Measurements from ENCODE around the gene BTBD18. TPM values are rescaled to one million over a fixed set of nuclear protein-coding genes. Genes with fewer than 3 reads are reported as not detected.

Gene BTBD18
- total RNA-seq, 1 donor from 2014 or later, result not detected

GRCh38 chr11:57776577-57777210 is 25.1 kb upstream of the BTBD18 start:
- no peak overlapping the region for H3K4me3 Mint-ChIP-seq
- POLR2A ChIA-PET, result interaction anchor here (1.0 kb wide), 1 partner anchor 8 kb away, joined by 3 read pairs; no protein-coding TSS in a partner anchor
- intact Hi-C loops (cut with micrococcal nuclease), result no loop called here
- H3K27me3 Mint-ChIP-seq, result no peaks in the 10 kb centered on the region
- TF ChIP-seq, protein P1, sequence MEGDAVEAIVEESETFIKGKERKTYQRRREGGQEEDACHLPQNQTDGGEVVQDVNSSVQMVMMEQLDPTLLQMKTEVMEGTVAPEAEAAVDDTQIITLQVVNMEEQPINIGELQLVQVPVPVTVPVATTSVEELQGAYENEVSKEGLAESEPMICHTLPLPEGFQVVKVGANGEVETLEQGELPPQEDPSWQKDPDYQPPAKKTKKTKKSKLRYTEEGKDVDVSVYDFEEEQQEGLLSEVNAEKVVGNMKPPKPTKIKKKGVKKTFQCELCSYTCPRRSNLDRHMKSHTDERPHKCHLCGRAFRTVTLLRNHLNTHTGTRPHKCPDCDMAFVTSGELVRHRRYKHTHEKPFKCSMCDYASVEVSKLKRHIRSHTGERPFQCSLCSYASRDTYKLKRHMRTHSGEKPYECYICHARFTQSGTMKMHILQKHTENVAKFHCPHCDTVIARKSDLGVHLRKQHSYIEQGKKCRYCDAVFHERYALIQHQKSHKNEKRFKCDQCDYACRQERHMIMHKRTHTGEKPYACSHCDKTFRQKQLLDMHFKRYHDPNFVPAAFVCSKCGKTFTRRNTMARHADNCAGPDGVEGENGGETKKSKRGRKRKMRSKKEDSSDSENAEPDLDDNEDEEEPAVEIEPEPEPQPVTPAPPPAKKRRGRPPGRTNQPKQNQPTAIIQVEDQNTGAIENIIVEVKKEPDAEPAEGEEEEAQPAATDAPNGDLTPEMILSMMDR (IDR thresholded peaks at IDR 0.05), result no peak
- H3K9me3 Mint-ChIP-seq, result no peaks in the 10 kb centered on the region
- CTCF ChIA-PET, result interaction anchor here (1.2 kb wide), 1 partner anchor 8 kb away, joined by 3 read pairs; no protein-coding TSS in a partner anchor
- DNase-seq (no peak), ATAC-seq (ENCODE audit: low read depth) (no peak)
- H3K36me3 Mint-ChIP-seq (ENCODE audit: low read depth), result peaks cover 3% of the 10 kb centered on the region
- no peak overlapping the region for H3K27ac Mint-ChIP-seq
- peaks cover 44% of the 10 kb centered on the region for H3K4me1 Mint-ChIP-seq

DNA sequence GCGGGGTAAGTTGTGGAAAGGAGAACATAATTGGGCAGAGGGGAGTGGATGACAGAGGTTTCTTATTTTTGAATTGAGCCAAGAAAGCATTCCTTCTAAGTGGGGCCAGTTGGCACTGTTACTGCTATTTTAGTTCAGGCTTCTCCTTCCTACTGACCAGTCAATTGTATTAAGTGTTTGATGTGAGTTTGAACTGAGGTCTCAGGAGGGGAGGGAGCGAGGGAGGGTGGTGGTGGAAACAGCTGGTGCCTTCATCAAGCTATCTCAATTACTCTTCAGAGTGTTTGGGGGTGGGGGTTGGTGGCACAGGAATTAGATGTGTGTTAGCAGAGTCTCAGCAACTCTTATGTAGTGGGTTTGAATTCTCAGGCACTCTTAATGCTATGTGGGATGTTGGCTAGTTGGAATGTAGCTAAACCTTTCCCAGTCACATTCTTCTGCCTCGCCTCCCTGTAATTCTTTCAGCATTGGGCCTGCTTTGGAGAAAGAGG is 24.5 kb upstream of the BTBD18 start:
- H3K4me3 Mint-ChIP-seq, result no peak overlapping the region
- H3K9me3 Mint-ChIP-seq, result no peaks in the 10 kb centered on the region
- H3K4me1 Mint-ChIP-seq, result peaks cover 42% of the 10 kb centered on the region
- TF ChIP-seq, protein P1 (IDR thresholded peaks at IDR 0.05), result no peak
- H3K27me3 Mint-ChIP-seq, result no peaks in the 10 kb centered on the region
- ATAC-seq (ENCODE audit: low read depth) (no peak), DNase-seq (no peak)
- H3K27ac Mint-ChIP-seq, result no peak overlapping the region
- peaks cover 3% of the 10 kb centered on the region for H3K36me3 Mint-ChIP-seq (ENCODE audit: low read depth)
- CTCF ChIA-PET, result interaction anchor here (1.2 kb wide), 1 partner anchor 9 kb away, joined by 3 read pairs; no protein-coding TSS in a partner anchor
- intact Hi-C loops (cut with micrococcal nuclease), result no loop called here
- POLR2A ChIA-PET, result interaction anchor here (1.0 kb wide), 1 partner anchor 9 kb away, joined by 3 read pairs; no protein-coding TSS in a partner anchor

GRCh38 chr11:57775491-57775890 is 23.9 kb upstream of the BTBD18 start:
- ATAC-seq (ENCODE audit: low read depth), result no peak
- intact Hi-C loops (cut with micrococcal nuclease), result loop anchor here (1.0 kb wide), 1 partner anchor 12 kb away; no protein-coding TSS in a partner anchor
- TF ChIP-seq, protein P1 (IDR thresholded peaks at IDR 0.05), result no peak
- no peaks in the 10 kb centered on the region for H3K27me3 Mint-ChIP-seq
- H3K27ac Mint-ChIP-seq, result no peak overlapping the region
- no peak overlapping the region for H3K4me3 Mint-ChIP-seq
- peaks cover 44% of the 10 kb centered on the region for H3K4me1 Mint-ChIP-seq
- no peak for DNase-seq
- H3K9me3 Mint-ChIP-seq, result no peaks in the 10 kb centered on the region
- CTCF ChIA-PET, result interaction anchor here (1.2 kb wide), 1 partner anchor 10 kb away, joined by 3 read pairs; no protein-coding TSS in a partner anchor
- POLR2A ChIA-PET, result interaction anchor here (0.7 to 1.0 kb wide), 2 partner anchors 9 to 152 kb away, joined by 3 to 7 read pairs; no protein-coding TSS in a partner anchor
- peaks cover 3% of the 10 kb centered on the region for H3K36me3 Mint-ChIP-seq (ENCODE audit: low read depth)

DNA sequence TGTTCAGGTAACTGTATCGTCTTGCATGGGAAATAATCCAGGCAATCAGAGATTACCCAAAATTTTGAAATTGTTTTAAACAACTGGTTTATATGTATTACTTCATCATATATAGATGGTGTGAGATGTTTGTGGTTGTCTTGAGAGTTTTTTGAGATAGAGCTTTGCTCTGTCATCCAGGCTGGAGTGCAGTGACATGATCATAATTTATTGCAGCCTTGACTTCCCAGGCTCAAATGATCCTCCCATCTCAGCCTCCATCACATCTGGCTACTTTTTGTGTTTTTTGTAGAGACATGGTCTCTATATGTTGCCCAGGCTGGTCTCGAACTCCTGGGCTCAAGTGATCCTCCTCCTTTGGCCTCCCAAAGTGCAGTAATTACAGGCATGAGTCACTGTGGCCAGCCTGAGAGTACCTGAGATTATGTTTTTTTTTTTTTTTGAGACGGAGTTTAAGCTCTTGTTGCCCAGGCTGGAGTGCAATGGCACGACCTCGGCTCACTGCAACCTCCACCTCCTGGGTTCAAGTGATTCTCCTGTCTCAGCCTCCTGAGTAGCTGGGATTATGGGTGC is 21.5 kb upstream of the BTBD18 start:
- Mint-ChIP-seq H3K9me3 (no peaks in the 10 kb centered on the region), H3K4me1 (peaks cover 30% of the 10 kb centered on the region), H3K4me3 (no peak overlapping the region), H3K36me3 (ENCODE audit: low read depth) (peaks cover 3% of the 10 kb centered on the region), H3K27me3 (no peaks in the 10 kb centered on the region), H3K27ac (peak overlapping the region; percentile 35)
- TF ChIP-seq, protein P1 (IDR thresholded peaks at IDR 0.05), result no peak
- no peak for DNase-seq
- intact Hi-C loops (cut with micrococcal nuclease), result no loop called here
- ChIA-PET POLR2A (interaction anchor here (0.7 kb wide), 1 partner anchor 124 kb away, joined by 3 read pairs; no protein-coding TSS in a partner anchor), CTCF (no interaction called here)
- ATAC-seq (ENCODE audit: low read depth), result no peak

DNA sequence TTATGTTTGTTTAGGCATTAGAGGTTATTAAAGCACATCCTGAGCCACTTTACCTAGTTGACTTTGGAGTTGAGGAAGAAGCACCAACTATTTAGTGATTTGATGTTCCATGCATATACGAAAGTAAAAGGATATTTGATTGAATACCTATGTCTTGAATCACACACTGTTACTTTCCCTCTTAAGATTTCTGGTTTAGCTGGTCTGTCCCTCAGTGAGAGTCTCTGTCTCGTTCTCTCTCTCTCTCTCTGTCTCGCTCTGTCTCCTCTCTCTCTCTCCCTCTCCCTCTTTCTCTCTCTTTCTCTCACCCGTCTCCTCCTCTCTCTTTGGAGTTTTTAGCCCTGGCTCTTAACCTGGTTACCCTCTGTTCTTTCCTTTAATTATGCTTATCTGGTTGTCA is 20.9 kb upstream of the BTBD18 start:
- TF ChIP-seq, protein P1 (IDR thresholded peaks at IDR 0.05), result no peak
- ATAC-seq (ENCODE audit: low read depth) (no peak), DNase-seq (no peak)
- Mint-ChIP-seq H3K9me3 (no peaks in the 10 kb centered on the region), H3K36me3 (ENCODE audit: low read depth) (peaks cover 3% of the 10 kb centered on the region), H3K27me3 (no peaks in the 10 kb centered on the region), H3K4me3 (no peak overlapping the region), H3K27ac (no peak overlapping the region), H3K4me1 (peaks cover 29% of the 10 kb centered on the region)
- intact Hi-C loops (cut with micrococcal nuclease), result no loop called here
- POLR2A ChIA-PET, result interaction anchor here (0.6 kb wide), 2 partner anchors 8 to 18 kb away, joined by 3 to 4 read pairs; no protein-coding TSS in a partner anchor
- CTCF ChIA-PET, result interaction anchor here (0.9 kb wide), 1 partner anchor 20 kb away, joined by 3 read pairs; no protein-coding TSS in a partner anchor

Measured in activated B cell treated with CpG ODN at 0.5 μM for 24 hours (primary cell).